ENCODE results near the gene ACVR1C. TPM values are rescaled to one million over a fixed set of nuclear protein-coding genes. Genes with fewer than 3 reads are reported as not detected.
"Not testable (repeated sequence)": the region's sequence is repeated elsewhere in the genome, so short reads cannot be mapped to it uniquely, and the experiment has no call there.

Gene ACVR1C
- total RNA-seq, 1 donor from 2014 or later: 0.54 TPM

- DNase-seq: no peak
- no peak for ATAC-seq (ENCODE audit: poor library complexity)
- intact Hi-C loops (cut with DNase I): loop anchor here (10.0 kb wide), 1 partner anchor 288 kb away; no protein-coding TSS in a partner anchor
Measured at GRCh38 chr2:157592948-157593347, 35.7 kb downstream of the ACVR1C start.

- no peak for ATAC-seq (ENCODE audit: poor library complexity)
- intact Hi-C loops (cut with DNase I): loop anchor here (10.0 kb wide), 1 partner anchor 288 kb away; no protein-coding TSS in a partner anchor
- DNase-seq: no peak
Measured at GRCh38 chr2:157592374-157592773, 36.3 kb downstream of the ACVR1C start.

- intact Hi-C loops (cut with DNase I): no loop called here
- DNase-seq (no peak), ATAC-seq (ENCODE audit: poor library complexity) (no peak)
Measured at GRCh38 chr2:157587576-157587975, 41.1 kb downstream of the ACVR1C start.

GRCh38 chr2:157574165-157574564, 54.5 kb downstream of the ACVR1C start:
- intact Hi-C loops (cut with DNase I): no loop called here
- ATAC-seq (ENCODE audit: poor library complexity) (no peak), DNase-seq (no peak)

- no peak for DNase-seq
- no peak for ATAC-seq (ENCODE audit: poor library complexity)
- intact Hi-C loops (cut with DNase I): no loop called here
Measured at GRCh38 chr2:157572725-157573124, 55.9 kb downstream of the ACVR1C start.

- ATAC-seq (ENCODE audit: poor library complexity); intact Hi-C loops (cut with DNase I); DNase-seq: not testable (repeated sequence)
Measured at GRCh38 chr2:157566623-157567022, 62.0 kb downstream of the ACVR1C start.

- ATAC-seq (ENCODE audit: poor library complexity); DNase-seq; intact Hi-C loops (cut with DNase I): not testable (repeated sequence)
Measured at GRCh38 chr2:157566113-157566512, 62.6 kb downstream of the ACVR1C start.

- no peak for DNase-seq
- no peak for ATAC-seq (ENCODE audit: poor library complexity)
- intact Hi-C loops (cut with DNase I): no loop called here
Measured at GRCh38 chr2:157565550-157565949, 63.1 kb downstream of the ACVR1C start.

GRCh38 chr2:157559890-157560289, 68.8 kb downstream of the ACVR1C start:
- DNase-seq: no peak
- intact Hi-C loops (cut with DNase I): no loop called here
- no peak for ATAC-seq (ENCODE audit: poor library complexity)

GRCh38 chr2:157559461-157559860, 69.2 kb downstream of the ACVR1C start:
- intact Hi-C loops (cut with DNase I): no loop called here
- no peak for ATAC-seq (ENCODE audit: poor library complexity)
- DNase-seq: no peak

GRCh38 chr2:157559061-157559460, 69.6 kb downstream of the ACVR1C start:
- ATAC-seq (ENCODE audit: poor library complexity): no peak
- intact Hi-C loops (cut with DNase I): no loop called here

GRCh38 chr2:157557770-157558169, 70.9 kb downstream of the ACVR1C start:
- ATAC-seq (ENCODE audit: poor library complexity) (no peak), DNase-seq (no peak)
- intact Hi-C loops (cut with DNase I): no loop called here

More at GRCh38 chr2:157559061-157559460, 69.6 kb downstream of the ACVR1C start:
- DNase-seq: no peak

- no peak for DNase-seq
- no peak for ATAC-seq (ENCODE audit: poor library complexity)
- intact Hi-C loops (cut with DNase I): no loop called here
Measured at GRCh38 chr2:157540102-157540501, 88.6 kb downstream of the ACVR1C start.

GRCh38 chr2:157538064-157538463, 90.6 kb downstream of the ACVR1C start:
- ATAC-seq (ENCODE audit: poor library complexity) (no peak), DNase-seq (no peak)
- intact Hi-C loops (cut with DNase I): no loop called here

- DNase-seq: no peak
Measured at GRCh38 chr2:157536815-157537214, 91.8 kb downstream of the ACVR1C start.

GRCh38 chr2:157528963-157529751, 99.5 kb downstream of the ACVR1C start:
- intact Hi-C loops (cut with DNase I): no loop called here
- ATAC-seq (ENCODE audit: poor library complexity): no peak
- DNase-seq: no peak

More at GRCh38 chr2:157536815-157537214, 91.8 kb downstream of the ACVR1C start:
- ATAC-seq (ENCODE audit: poor library complexity): no peak
- intact Hi-C loops (cut with DNase I): no loop called here

GRCh38 chr2:157526070-157526469, 102.6 kb downstream of the ACVR1C start:
- intact Hi-C loops (cut with DNase I): no loop called here
- DNase-seq: no peak
- no peak for ATAC-seq (ENCODE audit: poor library complexity)

GRCh38 chr2:157523270-157524247, 105.1 kb downstream of the ACVR1C start:
- intact Hi-C loops (cut with DNase I): no loop called here
- DNase-seq: no peak
- ATAC-seq (ENCODE audit: poor library complexity): no peak

- ATAC-seq (ENCODE audit: poor library complexity); intact Hi-C loops (cut with DNase I); DNase-seq: not testable (repeated sequence)
Measured at GRCh38 chr2:157514966-157515365, 113.7 kb downstream of the ACVR1C start.
